ENCODE measurements around the gene SMC1A.
"Not testable (repeated sequence)": the region's sequence is repeated elsewhere in the genome, so short reads cannot be mapped to it uniquely, and the experiment has no call there.

SMC1A gene

GRCh38 chrX:53421772-53422085 is 725 bp downstream of the SMC1A start:
- DNase-seq (ENCODE audit: low spot score): no peak

DNA sequence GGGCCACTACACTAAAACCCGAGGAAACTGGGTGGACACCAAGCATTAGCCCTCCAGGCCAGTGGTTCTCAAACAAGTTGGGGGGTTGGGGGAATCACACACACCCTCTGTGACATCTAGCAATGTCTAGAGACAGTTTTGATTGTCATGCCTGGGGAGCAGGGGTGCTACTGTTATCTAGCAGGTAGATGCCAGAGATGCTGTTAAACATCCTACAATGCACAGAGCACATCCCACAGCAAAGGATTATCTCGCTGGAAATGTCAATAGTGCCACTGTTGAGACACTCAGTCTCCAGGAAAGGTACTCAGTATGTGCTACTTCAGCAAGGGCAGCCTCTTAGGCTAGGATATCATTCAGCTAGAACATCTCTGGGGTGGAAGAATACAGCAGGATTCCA is 1.3 kb downstream of the SMC1A start:
- no peak for DNase-seq (ENCODE audit: low spot score)

DNA sequence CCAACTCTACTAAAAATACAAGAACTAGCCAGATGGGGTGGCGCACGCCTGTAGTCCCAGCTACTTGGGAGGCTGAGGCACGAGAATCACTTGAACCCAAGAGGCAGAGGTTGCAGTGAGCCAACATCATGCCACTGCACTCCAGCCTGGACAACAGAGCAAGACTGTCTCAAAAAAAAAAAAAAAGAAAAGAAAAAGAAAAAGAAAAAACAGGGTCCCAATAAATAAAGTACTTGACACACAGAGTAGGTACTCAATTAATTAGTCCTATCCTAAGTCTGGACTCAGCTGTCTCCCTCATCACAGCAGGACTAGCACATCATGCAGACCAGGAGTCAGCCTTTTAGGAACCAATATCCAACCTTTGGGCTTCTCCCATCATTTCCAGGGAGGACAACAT is 2.1 kb downstream of the SMC1A start:
- DNase-seq (ENCODE audit: low spot score): not testable (repeated sequence)

DNA sequence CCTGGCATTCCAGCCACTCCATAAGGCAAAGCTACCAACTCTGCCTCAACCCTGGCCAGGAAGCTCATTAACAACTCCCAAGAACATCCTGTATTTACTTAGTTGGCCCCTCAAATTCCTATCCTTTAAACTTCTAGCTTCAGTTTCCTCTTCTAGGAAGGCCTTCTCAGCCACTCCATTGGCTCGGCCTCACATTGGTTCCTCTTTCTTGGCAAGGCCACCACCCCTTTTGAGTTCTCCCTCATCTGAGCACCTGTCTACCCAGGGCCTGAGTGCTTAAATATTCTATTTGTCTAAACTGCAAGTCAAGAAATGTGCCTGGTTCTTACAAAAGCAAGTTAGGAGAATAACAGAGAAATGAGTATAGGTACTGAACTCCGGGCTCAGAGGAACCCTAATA is 10.0 kb downstream of the SMC1A start:
- no peak for DNase-seq (ENCODE audit: low spot score)

DNA sequence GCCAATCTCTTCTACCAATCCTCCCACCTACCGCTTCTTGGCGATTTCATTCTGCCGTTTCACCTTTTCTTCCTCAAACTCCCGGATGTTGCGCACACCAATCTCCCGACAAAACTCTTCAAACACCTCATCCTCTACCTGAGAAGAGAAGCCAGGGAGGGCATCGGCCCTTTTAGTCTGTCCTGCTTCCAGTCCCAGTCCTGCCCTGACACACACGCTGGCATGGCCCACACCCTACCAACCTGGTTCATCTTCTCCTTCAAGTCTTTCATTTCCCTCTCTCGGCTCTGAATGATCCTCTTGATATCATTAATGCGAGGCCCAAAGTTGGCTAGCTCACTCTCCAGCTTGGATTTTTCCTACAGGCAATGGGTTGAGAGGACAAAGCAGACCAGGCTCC is 18.9 kb downstream of the SMC1A start:
- DNase-seq (ENCODE audit: low spot score): no peak

DNA sequence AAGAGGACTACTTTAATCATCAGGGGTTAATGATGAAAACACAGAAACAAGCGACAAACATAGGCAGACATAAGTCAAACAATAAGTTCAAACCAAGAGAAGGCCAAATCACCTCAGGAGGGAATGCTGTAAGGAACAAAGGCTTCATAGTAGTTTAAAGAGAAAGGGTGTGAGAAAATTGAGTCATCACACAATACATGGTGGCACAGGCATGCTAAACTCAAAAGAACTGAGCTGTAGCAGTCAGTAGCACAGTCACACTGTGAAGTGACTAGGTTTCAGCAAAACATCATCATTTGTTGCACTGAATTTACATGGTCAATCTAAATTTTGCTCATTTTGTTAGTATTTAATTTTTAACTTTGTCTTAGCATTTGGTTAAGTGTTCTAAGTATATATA is 24.2 kb downstream of the SMC1A start:
- no peak for DNase-seq (ENCODE audit: low spot score)

GRCh38 chrX:53395605-53396298 is 26.7 kb downstream of the SMC1A start:
- DNase-seq (ENCODE audit: low spot score): no peak

GRCh38 chrX:53383376-53384076 is 38.9 kb downstream of the SMC1A start:
- no peak for DNase-seq (ENCODE audit: low spot score)

DNA sequence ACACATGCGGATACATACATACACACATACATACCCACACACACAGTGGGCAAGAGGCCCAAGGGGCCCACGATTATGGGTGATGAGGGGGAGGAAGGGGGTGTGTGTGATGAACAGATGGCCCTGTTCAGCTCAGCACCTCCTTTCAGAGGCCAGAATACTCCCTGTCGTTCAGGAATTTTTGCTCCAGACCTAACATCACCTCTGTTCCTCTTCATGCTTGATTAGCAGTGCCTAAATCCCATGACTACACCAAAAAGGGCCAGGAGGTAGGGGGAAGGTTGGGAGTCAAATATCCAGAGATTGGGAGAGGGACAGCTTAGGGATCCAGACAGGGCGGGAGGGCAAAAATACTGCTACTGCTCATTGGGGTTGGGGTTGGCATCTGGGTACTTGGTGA is 42.7 kb downstream of the SMC1A start:
- DNase-seq (ENCODE audit: low spot score): no peak

DNA sequence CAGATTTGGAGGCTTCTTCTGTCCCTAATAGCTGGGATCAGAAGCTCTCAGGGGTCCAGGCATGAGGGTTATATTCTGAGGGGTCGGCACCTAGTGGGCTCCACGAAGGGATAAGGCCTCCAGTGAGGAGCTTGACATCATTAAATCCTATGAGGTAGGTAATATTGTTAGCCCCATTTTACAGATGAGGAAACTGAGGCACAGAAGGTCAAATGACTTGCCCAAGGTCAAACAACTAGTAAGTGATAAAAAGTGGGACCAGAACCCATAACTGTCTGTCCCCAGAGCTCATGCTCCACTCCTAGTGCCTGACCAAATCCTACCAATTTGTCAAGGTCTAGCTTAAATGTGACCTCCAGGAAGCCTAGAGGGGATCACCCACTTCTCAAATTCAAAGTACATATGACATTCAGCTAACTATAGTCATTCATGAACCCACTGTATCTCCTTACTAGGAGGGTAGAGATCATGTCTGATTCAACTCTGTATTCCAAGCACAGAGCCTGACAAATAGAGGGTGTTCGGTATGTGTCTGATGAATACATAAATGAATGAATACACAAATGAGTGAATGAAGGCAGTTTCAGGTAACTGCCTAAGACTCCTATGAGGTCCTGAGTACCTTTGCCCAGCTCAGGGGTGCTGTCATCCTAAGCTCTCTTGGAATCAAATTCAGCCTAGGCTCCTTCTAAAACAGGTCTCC is 43.3 kb downstream of the SMC1A start:
- no peak for DNase-seq (ENCODE audit: low spot score)

DNA sequence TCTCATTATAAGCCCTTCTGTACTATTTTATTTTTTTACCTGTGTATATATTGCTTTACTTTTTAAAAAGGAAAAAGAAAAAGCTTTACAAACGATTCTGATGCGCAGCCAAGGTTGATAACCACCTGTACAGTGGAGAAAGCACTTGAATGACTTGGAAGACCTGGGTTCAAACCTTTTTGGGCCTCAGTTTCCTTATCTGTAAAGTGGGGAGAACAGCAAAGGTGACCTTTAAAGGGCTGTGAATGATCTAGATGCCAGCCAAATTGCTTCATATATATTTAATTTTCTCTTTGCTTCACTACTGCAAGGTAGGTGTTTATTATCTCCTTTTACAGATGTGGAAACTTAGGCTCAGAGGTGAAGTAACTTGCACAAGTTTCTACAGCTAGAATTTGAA is 45.0 kb downstream of the SMC1A start:
- no peak for DNase-seq (ENCODE audit: low spot score)

DNA sequence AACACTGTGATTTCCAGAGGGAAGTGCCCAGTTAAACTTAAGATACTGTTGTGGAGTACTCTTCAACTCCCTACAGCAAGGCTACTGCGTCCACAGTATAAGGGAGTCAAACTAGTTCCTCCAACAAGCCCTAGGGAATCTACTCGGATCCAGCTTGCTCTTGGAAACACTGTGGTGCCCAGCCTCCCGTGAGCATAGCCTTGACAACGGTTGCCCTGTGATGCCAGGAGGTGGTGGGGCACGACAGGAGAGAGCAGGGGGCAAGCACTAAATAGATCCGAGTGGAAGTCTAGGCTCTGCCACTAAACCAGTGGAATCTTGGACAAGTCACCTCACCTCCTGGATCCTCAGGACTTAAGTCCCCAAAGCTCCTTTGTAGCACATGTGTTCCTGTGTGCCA is 45.6 kb downstream of the SMC1A start:
- DNase-seq (ENCODE audit: low spot score): no peak

- DNase-seq (ENCODE audit: low spot score): no peak
These were observed 47.5 kb downstream of the SMC1A start for GRCh38 chrX:53374923-53375322.

DNA sequence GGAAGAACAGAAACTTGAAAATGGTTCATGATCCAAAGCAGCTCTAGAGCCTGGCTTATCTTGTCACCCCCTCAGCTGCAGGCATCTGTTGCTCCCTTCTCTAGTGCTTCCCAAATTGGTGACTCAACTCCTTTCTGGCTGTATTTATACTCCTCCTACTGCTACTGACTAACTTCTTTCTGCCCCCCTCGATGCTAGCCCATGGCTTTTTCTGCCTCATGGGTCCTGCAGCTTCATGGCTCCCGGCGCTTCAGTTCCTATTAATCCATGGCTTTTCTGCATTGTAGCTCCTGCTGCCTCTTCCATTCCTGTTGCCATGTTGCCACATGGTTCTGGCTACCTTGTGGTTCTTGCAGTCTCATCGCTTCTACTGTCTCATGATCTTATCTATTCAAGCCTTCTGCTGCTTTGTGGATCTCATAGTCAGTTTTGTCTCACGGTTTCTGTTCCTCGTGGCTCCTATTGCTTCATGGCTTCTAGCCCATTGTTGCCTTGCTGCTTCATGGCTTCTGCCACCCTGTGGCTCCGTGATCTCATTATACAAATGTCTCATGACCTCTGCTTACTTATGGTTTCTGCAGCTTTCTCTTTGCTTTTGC is 48.1 kb downstream of the SMC1A start:
- DNase-seq (ENCODE audit: low spot score): no peak

DNA sequence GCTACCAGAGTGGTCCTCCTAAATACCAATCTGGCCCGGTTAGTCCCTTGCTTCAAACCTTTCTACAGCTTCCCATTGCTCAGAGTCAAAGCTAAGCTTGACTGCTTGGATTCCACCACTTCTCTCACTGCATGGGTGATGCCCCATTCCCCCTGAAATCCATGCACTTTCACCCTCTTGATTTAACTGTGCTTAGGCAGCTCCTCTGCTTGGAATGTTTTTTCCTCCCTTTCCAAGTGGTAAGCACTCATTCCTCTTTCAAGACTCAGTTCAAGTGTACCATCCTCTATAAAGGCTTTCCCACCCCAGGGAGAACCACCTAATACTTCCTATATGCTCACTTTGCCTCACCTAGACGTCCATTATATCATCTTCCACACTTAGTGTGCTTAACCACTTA is 49.1 kb downstream of the SMC1A start:
- no peak for DNase-seq (ENCODE audit: low spot score)

- DNase-seq (ENCODE audit: low spot score): not testable (repeated sequence)
These were observed 56.0 kb downstream of the SMC1A start for GRCh38 chrX:53366454-53366853.

GRCh38 chrX:53362449-53362848 is 60.0 kb downstream of the SMC1A start:
- peak; percentile 13 for DNase-seq (ENCODE audit: low spot score)

GRCh38 chrX:53357799-53358530 is 64.5 kb downstream of the SMC1A start:
- no peak for DNase-seq (ENCODE audit: low spot score)

DNA sequence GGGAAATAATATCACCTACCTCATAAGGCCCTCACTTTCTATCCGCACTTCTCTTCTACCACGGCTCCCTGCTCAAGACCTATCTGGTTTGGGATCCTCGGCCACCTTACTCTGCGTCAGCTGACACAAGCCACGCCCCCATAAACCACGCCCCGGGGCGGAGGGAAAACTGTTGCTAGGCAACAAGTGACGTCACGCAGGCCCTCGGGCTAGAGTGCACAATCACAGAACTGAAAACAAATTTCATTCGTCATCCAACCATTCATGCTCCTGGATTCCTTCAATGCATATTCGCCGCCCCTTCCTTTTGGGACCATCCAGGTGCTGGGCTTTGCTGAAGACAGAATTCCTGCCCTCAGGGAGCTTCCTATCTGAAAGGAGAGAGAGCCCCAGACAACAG is 66.3 kb downstream of the SMC1A start:
- no peak for DNase-seq (ENCODE audit: low spot score)

DNA sequence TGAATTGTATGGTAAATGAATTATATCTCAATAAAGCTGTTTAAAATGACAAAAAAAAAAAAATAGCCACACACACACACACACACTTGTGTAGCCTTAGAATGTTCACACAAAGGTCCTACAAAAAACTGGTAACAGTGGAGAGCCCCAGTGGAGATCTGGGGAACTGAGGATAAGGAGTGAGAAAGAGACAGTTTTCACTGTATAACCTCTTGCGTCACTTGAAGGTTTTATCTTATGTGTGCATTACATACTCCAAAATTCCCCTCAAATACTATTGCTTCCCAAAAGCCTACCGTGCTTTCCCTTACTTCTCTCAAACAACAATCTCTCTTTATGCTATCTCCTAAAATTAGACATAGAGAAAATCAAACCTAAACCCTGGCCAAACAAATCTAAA is 67.8 kb downstream of the SMC1A start:
- DNase-seq (ENCODE audit: low spot score): no peak

DNA sequence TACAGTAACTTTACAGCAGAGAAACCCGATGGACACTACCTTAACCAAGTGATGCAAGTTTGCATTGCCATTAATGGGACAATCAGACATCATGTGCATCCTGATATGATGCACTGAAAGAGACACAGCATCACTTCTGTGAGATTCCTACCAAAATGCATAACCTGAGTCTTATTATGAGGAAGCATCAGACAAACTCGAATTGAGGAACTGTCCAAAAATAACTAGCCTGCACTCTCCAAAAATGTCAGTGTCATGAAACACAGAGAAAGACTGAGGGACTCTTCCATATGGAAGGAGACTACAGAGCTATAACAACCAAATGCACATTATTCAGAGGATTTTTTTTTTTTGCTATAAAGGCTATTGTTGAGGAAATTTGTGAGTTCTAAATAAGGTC is 74.5 kb downstream of the SMC1A start:
- DNase-seq (ENCODE audit: low spot score): no peak

DNA sequence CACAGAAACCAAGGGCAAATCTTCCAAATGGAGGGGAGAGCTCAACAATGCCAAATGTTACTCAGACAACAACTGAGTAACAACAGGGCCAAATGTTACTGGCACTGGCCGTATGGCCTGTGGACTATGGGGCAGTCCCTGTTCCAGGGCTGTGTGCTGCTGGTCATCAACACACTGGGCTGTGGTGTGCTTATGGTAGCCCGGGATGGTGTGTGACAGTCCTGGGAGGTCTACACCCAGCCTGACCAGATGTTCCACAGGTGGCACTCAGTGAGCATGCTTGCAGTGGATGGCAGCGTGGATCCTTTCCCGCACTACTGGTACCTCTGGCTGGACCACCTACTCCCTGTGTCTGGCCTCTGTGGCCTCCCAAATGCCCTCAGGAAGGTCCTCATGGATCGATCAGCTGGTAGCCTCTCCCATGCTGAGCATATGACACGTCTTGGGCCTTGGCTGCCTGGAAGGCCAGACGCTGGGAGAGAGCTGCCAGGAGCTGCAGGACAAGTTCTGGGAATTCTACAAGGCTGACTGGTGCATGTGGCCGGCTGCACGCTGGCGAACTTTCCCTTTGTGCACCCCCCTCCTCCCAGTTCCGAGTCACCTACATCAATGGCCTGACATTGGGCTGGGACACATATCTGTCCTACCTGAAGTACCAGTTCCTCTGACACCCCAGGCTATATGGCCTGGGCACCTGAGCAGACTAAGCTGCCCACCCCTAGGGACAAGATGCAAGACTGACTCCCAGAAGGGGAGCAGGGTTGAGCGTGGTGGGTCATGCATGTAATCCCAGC is 81.4 kb downstream of the SMC1A start:
- DNase-seq (ENCODE audit: low spot score): no peak

Data from SW480 (cell line).